SIG-M5 treated with dmso at 0.1 percent for 504 hours (cell line): ENCODE results near the gene TEX264.

Experiments used
- DNase-seq: peaks from one replicate; lab custom pipeline; 2025; ENCODE audit not compliant: unreplicated experiment; lab: John Stamatoyannopoulos, UW

Gene TEX264

DNA sequence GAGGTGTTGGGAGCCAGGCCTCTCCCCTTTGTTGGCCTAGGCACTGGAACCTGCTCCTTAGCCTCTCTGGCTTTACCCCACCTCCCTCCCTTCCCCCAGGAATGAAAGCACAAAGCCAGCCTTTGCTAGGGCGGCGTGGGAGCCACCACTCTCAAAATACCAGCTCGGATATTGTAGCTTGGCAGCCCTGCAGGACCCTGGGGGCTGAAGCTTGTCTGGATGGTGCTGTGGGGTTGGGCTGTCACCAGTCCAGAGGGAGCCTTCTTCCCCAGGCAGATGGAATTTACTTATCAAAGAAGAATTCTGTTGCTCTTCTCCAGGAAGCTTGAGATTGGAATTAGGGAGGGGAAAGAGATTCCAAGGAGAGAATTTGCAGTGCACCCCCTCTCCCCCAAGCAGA is 20.9 kb downstream of the TEX264 start:
- no peak for DNase-seq

DNA sequence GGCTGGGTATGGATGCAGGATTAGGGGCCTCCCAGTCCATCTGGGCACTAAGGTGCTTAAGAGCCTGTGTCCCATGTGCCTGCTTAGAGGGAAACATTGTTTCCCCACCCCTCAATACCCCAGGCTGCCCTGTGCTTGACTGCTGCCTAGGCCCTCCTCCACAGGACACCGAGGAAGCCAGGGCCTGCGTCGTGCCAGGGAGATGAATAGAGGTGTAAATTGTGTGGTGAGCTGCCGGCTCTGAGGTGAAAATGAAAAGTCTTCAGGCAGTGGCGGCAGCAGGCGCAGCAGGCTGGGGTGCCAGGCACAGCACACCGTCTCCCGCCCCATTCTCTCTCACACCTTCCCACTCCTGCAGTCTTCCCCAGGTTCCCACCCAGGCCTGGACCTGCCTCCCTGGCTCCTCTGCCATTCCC is 21.9 kb downstream of the TEX264 start:
- DNase-seq: no peak

DNA sequence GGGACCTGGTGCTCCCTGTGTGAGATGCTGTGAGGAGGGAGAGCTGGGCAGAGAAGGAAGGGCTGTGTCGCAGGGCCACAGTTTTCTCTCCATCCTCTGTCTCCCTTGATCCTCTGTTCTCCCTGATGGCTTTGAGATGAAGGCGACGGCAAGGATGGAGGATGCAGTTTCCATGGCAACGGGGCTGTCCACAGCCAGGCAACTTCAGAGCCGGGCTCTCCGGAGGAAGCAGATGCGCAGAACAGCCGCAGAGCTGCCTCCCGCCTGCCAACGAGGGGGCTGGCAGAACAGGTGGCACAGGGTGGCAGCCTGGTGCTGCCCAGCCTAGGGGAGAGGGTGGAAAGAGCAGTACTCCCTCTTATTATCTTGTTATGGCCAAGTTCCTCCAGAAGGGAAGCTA is 25.9 kb downstream of the TEX264 start:
- DNase-seq: no peak

DNA sequence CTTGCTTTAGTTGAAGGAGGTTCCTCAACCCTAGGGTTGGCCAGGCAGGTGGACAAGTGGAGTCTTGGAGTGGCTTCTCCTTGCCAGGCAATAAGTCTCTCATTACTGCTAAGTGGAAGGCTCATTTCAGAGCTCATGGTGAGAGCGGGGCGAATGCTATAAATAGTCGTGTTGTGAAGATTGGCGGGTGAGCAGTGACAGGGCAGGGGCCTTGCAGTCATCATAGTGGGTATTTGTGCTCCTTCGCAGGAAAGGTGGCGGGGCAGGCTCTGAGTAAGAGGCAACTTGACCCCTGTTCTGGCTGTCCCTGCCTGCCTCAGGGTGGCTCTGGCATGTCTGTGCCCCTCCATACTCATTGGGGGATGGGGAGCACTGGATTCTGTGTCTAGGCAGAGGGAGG is 27.2 kb downstream of the TEX264 start:
- DNase-seq: no peak

DNA sequence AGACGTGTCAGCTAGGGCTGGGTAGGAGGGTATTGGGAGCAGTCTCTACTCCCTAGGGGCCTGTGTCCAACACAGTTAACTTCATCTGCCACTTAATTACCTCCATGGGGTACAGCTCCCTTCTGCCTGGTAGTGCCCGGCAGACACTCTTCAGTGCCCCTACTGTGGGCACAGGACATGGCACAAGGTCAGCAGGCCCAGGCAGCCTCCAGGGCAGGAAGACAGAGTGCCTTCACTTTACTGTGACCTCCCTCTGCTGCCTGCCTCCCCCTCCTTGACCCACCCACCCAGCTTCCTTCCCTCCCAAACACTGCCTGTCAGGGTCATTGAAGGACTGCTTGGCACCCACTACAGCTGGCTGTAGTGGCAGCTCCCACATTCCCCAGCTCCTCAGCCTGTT is 29.4 kb downstream of the TEX264 start:
- no peak for DNase-seq

DNA sequence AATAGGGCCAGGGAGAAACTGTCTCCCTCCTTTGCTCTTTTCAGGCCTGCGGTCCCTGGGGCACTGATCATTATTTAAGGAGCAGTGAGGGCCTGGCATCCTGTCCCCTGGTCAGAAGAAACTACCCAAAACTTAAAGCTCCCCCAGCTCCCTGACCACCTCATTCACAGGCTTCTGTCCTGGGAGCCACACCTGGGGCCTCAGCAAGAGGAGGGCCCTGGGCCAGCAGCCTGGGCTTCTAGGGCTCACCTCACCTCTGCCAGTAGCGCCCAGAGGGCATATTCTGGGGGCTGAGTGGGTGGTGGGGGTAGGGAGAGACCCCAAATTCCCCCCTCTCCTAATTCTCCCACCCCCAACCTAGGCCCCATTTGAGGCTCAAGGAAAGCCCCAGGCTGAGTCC is 31.1 kb downstream of the TEX264 start:
- no peak for DNase-seq

DNA sequence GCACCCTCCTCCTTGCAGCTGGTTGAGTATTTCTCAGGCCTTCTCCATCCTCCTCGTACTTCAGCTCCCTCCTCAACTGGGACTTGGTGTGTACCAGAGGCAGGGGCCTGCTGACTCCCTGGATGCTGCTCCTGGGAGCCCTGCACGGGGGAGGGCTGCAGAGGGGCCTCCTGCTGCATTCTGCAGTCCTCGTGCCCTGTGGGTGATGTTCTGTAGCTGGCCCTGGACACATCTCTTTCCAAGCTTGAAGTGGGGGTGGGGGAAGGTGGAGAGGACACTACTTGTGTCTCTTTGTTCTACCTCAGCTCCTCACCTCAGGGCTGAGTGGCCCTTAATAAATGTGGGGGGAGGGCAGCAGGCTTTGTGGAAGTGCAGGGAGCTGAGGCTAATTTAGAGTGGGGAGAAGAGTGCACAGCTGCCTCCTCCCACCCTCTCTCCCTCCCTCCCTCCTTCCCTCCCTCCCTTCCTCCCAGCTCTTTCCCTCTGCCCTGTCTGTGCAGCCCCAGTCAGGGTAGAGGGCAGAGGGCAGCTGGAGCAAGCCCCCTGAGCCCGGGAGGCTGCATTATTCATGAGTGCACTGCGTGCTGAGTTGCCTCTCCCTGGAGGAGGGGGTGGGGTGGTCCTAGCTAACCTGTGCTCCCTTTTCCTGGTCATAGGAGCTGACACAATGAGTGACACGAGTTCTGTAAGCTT is 32.2 kb downstream of the TEX264 start:
- no peak for DNase-seq

DNA sequence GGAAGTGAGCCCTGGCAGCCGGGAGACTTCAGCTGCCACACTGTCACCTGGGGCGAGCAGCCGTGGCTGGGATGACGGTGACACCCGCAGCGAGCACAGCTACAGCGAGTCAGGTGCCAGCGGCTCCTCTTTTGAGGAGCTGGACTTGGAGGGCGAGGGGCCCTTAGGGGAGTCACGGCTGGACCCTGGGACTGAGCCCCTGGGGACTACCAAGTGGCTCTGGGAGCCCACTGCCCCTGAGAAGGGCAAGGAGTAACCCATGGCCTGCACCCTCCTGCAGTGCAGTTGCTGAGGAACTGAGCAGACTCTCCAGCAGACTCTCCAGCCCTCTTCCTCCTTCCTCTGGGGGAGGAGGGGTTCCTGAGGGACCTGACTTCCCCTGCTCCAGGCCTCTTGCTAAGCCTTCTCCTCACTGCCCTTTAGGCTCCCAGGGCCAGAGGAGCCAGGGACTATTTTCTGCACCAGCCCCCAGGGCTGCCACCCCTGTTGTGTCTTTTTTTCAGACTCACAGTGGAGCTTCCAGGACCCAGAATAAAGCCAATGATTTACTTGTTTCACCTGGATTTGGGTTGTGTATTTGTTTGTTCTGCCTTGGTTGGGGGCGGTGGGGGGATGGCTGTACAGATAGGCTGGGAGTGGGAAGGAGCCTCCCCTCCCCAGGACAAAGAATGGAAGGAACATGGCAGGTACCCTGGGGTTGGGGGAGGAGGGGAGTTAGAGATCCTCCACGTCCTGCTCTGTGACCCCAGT is 32.9 kb downstream of the TEX264 start:
- no peak for DNase-seq

DNA sequence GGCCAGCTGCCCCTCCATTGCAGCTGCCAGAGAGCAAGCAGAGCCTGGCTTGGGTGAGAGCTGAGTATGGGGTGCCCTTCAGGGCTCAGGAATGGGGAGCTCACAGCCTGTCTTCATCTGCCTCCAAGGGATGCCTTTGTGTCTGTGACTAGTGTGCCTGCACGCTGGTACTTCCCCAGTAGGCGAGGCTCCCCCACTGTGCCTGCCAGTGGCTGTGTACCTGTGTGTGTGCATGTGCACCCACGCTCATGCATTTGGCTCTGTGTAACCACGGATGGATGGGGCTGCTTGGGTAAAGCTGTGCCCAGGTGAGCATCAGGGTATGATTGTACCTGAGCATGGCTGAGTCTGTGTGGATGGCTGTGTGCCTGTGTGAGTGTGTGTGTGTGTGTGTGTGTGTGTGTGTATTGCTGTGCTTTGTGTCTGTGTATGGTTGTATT is 33.5 kb downstream of the TEX264 start:
- no peak for DNase-seq

DNA sequence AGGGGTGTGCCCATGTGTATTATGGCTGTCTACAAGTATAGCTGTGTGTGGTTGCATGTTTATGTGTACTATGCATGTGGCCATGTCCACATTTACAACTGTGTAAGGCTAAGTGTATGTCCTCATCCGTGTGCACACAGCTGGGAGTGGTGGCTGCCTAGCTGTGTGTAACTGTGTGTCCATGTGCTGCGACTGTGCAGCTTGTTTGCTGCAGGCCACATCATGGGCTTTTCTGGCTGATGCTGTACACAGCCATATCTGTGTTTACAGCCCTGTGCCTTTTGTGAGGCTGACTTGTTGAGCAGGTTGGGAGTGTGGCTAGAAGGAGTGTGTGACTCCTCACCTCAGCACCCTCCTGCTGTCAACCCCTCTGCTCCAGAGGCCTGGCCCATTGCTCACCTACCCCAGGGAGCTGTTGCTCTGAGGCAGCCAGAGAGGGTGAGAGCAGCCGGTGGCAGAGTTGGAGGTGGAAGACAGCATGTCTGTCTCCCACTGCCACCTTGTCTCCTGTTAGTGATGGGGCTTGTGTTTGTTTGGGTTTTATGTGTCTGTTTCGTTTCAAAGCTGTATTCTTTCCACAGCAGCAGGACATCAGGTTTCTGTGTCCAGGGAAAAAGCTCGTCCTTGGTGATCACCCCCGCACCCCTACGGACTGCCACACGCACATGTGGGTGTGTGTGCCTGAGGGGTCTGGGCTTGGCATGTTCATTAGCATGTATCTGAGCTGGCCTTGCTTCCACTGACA is 34.4 kb downstream of the TEX264 start:
- DNase-seq: no peak

DNA sequence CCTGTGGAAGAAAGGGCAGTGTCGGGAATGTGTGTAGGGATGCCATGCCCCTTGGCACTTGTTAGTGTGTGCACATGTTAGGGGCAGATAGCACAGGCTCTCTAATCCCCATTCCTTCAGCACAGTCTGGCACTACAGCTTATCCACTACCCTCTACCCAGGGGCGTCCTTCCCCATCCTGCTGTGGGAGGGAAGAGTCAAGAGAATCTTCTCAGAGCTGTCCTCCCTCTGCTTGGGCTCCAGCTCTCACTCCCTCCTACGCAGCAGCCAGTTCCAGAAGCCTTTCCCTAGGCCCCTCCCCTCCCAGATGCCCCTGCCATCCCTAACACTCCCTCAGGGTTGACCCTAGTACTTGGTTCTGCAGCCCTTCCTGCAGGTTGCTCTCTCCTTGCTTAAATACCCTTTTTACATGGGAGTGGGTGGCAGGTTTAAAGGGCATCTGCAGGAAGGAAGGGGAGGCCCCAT is 35.0 kb downstream of the TEX264 start:
- no peak for DNase-seq

DNA sequence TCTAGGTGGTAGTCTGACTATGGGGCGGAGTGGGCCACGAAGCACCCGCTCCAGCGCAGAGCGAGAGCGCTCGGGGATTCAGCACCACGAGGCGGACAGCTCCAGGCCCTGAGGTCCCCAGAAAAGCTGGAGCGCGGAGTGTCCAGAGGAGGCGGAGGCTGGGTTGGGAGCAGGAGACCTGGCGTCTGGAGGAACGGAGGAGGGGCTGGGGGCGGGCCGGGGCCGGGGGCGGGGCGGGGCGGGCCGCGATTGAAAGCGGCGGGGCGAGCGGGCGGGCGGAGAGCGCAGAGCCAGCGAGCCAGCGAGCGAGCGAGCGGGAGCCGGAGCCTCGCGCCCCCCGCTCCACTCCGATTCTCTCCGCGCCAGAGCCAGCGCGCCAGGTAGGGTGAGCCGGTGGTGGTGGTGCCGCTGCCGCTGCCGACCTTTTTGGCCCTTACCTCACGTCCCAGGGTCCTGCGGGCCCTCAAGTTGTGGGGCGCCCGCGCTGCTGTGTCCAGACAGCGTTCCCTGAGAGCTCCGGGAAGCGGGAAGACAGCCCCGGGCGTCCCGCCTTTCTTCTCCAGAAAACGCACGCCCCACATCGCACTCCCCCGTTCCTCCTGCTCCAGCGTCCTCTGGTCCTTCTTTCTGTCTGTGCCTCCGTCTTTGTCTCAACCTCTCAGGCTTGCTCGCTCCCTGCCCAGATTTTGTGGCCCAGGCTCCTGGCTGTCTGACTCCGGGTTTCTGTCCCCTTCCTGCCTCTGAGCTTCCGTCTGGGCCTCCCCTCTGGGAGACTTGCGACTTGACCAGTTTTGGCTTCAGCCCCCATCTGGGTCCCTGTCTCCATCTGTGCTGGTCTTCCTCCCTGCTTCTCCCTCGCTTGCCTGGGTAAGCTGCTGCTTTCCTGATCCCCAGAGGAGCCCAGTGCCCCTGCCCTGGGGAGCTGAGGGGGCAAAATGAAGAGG is 36.0 kb downstream of the TEX264 start, which contains the start of gene GRM2:
TSS of gene GRM2 (plus strand) at position 281 of the 944 bp plus-strand sequence. CDS start 1,916 bp downstream, outside the sequence.
- no peak for DNase-seq

DNA sequence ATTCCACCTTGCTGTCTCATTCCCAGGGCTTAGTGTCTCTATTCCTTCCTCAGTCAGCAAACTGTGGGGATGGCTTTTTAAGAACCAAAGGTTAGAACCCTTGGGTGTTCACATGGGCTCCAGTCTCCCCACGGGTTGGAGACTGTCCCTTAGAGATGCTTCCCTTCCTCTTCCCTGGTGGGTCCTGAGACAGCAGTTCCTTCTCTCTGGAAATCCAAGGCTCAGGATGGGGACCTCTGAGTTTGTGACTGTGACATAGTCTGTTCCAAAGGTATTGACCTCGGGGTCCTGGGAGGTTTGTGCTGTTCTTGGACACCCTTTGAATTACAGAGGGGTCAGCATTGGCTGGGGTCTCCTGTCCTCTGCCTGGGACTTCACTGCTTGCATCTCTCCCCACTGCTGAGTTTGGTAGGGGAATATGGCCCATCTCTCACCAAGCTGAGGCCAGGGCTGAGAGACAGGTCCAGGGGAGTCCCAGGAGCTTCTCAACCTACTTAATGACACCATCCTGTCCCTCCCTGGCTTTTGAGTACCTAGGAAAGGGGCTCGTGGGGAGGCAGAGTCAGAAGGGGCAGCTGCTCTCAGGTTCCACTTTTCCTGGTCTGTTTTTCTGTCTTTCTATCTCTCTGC is 37.3 kb downstream of the TEX264 start:
- DNase-seq: no peak

DNA sequence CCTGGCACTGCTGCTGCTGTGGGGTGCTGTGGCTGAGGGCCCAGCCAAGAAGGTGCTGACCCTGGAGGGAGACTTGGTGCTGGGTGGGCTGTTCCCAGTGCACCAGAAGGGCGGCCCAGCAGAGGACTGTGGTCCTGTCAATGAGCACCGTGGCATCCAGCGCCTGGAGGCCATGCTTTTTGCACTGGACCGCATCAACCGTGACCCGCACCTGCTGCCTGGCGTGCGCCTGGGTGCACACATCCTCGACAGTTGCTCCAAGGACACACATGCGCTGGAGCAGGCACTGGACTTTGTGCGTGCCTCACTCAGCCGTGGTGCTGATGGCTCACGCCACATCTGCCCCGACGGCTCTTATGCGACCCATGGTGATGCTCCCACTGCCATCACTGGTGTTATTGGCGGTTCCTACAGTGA is 38.0 kb downstream of the TEX264 start:
- no peak for DNase-seq

DNA sequence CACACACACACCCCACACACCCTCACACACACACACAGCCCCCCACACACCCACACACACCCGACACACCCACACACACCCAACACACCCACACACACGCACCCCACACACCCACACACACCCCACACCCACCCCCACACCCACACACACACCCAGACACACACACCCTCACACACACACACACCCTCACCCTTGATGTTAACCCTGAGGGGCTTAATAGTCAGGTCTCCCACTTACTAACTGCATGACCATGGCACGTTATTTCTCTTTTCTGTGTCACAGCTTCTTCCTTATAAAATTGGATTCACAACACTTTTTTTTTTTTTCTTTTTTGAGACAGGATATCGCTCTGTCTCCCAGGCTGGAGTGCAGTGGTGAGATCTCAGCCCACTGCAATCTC is 38.6 kb downstream of the TEX264 start:
- DNase-seq: no peak

DNA sequence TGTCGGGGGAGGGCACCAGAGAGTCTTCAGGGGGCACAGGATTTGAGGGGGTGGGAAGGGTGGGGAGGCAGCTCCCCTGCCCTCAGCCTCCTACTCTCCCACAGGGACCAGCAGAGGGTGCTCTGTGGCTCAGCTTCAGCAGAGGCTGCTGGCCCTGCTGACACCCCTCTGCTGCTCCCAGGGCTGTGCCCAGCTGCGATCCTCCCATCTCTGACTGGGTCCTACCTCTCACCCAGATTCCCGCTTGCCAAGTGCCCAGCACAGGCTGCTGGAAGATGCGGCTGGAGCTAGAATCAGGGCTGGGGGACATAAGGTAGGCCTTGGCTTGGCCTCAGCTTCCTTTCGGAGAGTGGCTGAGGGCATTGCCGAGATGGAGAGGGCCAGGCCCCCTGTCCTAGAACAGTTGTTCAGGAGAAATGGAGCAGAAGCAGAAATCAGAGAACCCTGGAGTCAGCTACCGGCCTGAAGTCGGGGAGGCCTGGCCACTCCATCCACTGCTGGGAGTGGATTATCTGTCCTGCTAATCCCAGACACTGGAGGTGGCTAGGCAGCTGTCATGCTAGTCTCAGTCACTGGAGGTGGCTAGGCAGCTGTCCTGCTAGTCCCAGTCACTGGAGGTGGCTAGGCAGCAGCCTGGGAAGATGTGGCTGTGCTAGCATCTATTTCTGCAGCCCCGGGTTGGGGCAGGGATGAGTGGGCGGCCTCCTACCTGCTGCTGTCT is 39.7 kb downstream of the TEX264 start:
- no peak for DNase-seq

DNA sequence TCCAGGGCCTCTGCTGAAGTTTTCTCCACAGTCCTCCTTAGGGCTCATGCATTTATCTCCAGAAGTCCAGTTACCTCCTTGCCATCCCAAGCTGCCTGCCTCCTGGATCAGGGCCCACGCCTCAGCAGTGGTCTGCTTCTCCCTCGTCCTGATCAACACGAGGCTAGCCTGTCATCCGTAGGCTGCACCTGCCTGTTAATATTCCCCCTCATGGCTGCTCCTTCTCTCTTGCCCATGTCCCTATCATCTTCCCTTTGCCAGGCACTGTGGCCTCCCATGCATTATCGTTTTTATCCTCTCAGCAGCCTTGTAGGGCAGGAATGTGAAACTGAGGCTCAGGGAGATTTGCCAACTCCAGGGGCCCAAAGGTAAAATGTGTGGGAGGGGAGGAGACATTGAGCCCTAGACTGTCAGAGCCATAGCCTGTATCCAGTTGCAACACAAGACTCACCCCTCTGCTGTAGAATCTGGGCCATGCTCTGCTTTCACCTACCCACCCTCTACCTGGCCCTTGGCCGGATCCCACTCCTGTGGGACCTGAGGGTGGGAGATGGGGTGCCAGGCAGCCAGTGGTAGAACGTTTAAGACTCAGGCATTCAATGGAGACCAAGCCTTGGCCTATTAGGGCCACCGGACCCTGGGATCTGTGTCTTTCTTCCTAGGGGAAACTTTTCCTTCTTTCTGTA is 40.4 kb downstream of the TEX264 start:
- DNase-seq: no peak

DNA sequence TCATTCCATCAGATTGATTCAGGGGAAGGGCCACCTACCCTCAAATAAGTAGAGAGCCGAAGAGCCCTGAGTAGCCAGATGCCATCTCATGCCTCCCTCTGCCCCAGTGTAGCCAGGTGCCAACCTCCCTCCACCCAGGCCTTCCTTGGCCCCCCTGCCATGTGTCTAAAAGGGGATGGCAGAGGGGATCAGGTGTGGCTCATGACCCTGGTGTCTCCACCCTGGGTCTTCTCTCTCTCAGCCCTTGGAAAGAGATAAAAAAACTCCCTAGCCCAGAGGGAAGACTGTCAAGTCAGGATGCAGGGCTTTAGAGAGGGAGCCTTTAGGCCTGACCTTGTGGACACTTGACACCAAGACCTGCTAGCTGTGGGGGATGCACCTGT is 41.0 kb downstream of the TEX264 start:
- DNase-seq: no peak

DNA sequence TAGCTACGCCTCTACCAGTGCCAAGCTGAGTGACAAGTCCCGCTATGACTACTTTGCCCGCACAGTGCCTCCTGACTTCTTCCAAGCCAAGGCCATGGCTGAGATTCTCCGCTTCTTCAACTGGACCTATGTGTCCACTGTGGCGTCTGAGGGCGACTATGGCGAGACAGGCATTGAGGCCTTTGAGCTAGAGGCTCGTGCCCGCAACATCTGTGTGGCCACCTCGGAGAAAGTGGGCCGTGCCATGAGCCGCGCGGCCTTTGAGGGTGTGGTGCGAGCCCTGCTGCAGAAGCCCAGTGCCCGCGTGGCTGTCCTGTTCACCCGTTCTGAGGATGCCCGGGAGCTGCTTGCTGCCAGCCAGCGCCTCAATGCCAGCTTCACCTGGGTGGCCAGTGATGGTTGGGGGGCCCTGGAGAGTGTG is 41.5 kb downstream of the TEX264 start:
- no peak for DNase-seq
